B cell (primary cell): ENCODE data around the gene HHATL. TPM values are rescaled to one million over a fixed set of nuclear protein-coding genes. Genes with fewer than 3 reads are reported as not detected.

ENCODE experiments used
- ATAC-seq: fragments of 200-7000 bp; cut with Tn5 transposase; one replicate; pipeline ENCODE4 v1.10.0; 2021; ENCODE audit warnings: low read depth, mild to moderate bottlenecking, moderate number of reproducible peaks, moderate library complexity
- CTCF ChIA-PET: fragments of 350-600 bp; sonication (Branson Sonifier 250); formaldehyde crosslinking; loops from one replicate; lab custom pipeline; 2021; ENCODE audit warnings: antibody characterized with exemption, inconsistent platforms; lab: Charles Lee
- POLR2A ChIA-PET: fragments of 350-600 bp; sonication (Branson Sonifier 250); formaldehyde crosslinking; loops from one replicate; lab custom pipeline; 2021; ENCODE audit warnings: antibody characterized with exemption; lab: Charles Lee
- DNase-seq: peaks from one replicate; pipeline ENCODE4 v3.0.0; 2013
- H2AFZ ChIP-seq: 2 replicates; pipeline ENCODE4 v1.6.1; 2012; ENCODE audit warnings: mild to moderate bottlenecking, low read depth, low read length; ENCODE audit not compliant: insufficient read depth, poor library complexity, severe bottlenecking
- H3K27ac ChIP-seq, 2 donors: 1 replicate in 1 of 2; 2 replicates in 1 of 2; pipeline ENCODE4 v1.5.1; 2012 to 2013; ENCODE audit warnings: low read length in 2 of 2, mild to moderate bottlenecking in 2 of 2, moderate library complexity in 1 of 2
- H3K27me3 ChIP-seq, 4 experiments: fragments of 200-600 bp in 1 of 4; sonication (generic) in 1 of 4; replicated peaks in 1 of 4; 1 replicate in 2 of 4; 2 replicates in 2 of 4; pipeline versions ENCODE4 v1.6.1 to v1.7.0; 2013 to 2016; ENCODE audit warnings: low read length in 3 of 4, mild to moderate bottlenecking in 2 of 4, mixed read lengths in 1 of 4, moderate library complexity in 1 of 4; ENCODE audit not compliant: insufficient read depth in 4 of 4, control insufficient read depth in 3 of 4; ENCODE audit errors: control extremely low read depth in 1 of 4
- H3K36me3 ChIP-seq, 2 experiments: replicated peaks in 1 of 2; 1 replicate in 1 of 2; 2 replicates in 1 of 2; pipeline versions ENCODE4 v1.6.1 to v1.7.1; 2013; ENCODE audit warnings: low read length in 1 of 2; ENCODE audit not compliant: insufficient read depth in 2 of 2, control insufficient read depth in 1 of 2; ENCODE audit errors: control extremely low read depth in 1 of 2, extremely low read depth in 1 of 2
- H3K4me1 ChIP-seq, 2 donors: fragments of 200-600 bp in 1 of 2; sonication (generic) in 1 of 2; 1 replicate in 1 of 2; 2 replicates in 1 of 2; pipeline versions ENCODE4 v1.5.1 to v1.6.1; 2013 to 2017; ENCODE audit warnings: low read length in 2 of 2; ENCODE audit not compliant: control insufficient read depth in 2 of 2, insufficient read depth in 2 of 2
- H3K4me2 ChIP-seq: replicated peaks from 2 replicates; pipeline ENCODE3; 2012; ENCODE audit warnings: mild to moderate bottlenecking, low read depth, low read length; ENCODE audit not compliant: poor library complexity, severe bottlenecking
- H3K4me3 ChIP-seq, 5 experiments: fragments of 200-600 bp in 1 of 5; sonication (generic) in 1 of 5; 1 replicate in 3 of 5; 2 replicates in 2 of 5; pipeline versions ENCODE4 v1.5.1 to v1.7.0; 2011 to 2016; ENCODE audit warnings: low read length in 4 of 5, mild to moderate bottlenecking in 4 of 5, low read depth in 2 of 5, control low read depth in 1 of 5, moderate library complexity in 1 of 5; ENCODE audit not compliant: insufficient read depth in 1 of 5; ENCODE audit errors: control extremely low read depth in 1 of 5, extremely low read depth in 1 of 5
- H3K79me2 ChIP-seq: fragments of 200-600 bp; sonication (generic); one replicate; pipeline ENCODE4 v1.6.0; 2016; ENCODE audit warnings: low read length; ENCODE audit not compliant: control insufficient read depth, insufficient read depth
- H3K9ac ChIP-seq: fragments of 200-600 bp; sonication (generic); 2 replicates; pipeline ENCODE4 v1.6.1; 2017; ENCODE audit warnings: mild to moderate bottlenecking, low read length, moderate library complexity
- H3K9me3 ChIP-seq, 3 donors: one replicate each; pipeline versions ENCODE4 v1.6.1 to v1.7.1; 2013; ENCODE audit warnings: low read length in 2 of 3; ENCODE audit not compliant: control insufficient read depth in 2 of 3, insufficient read depth in 1 of 3; ENCODE audit errors: control extremely low read depth in 1 of 3
- H4K20me1 ChIP-seq: 2 replicates; pipeline ENCODE4 v1.6.0; 2012; ENCODE audit warnings: mild to moderate bottlenecking, low read length; ENCODE audit not compliant: insufficient read depth, control insufficient read depth, poor library complexity, severe bottlenecking
- H3K27ac Mint-ChIP-seq: one replicate; pipeline ENCODE4 v1.8.0; 2021; ENCODE audit warnings: mixed read lengths
- H3K27me3 Mint-ChIP-seq: one replicate; pipeline ENCODE4 v1.8.0; 2021; ENCODE audit warnings: mixed read lengths
- H3K4me1 Mint-ChIP-seq: one replicate; pipeline ENCODE4 v1.8.0; 2021; ENCODE audit warnings: mixed read lengths
- H3K4me3 Mint-ChIP-seq: one replicate; pipeline ENCODE4 v1.8.0; 2021; ENCODE audit warnings: mixed read lengths
- H3K9me3 Mint-ChIP-seq: one replicate; pipeline ENCODE4 v1.8.0; 2022; ENCODE audit warnings: mixed read lengths; ENCODE audit not compliant: insufficient read depth
- EZH2 ChIP-seq: IDR thresholded peaks from 2 replicates; pipeline ENCODE4 v1.6.1; 2012; ENCODE audit warnings: borderline replicate concordance, low read depth, mild to moderate bottlenecking, moderate library complexity, low read length; ENCODE audit not compliant: insufficient read depth, poor library complexity, severe bottlenecking
- WGBS: methylation state at CpG from one replicate; pipeline ENCODE4 v1.1.5; 2013; ENCODE audit warnings: missing lambda C conversion rate; ENCODE audit not compliant: insufficient coverage; 5-methylcytosine and 5-hydroxymethylcytosine counted together
- intact Hi-C: fragments of 100-400 bp; cut with micrococcal nuclease; formaldehyde crosslinking; loops from one replicate; pipeline ENCODE4 v1.10.0; 2022
- polyA plus RNA-seq: library from polyadenylated mRNA; depleted of rRNA; stranded (reverse); fragments of >200 nt; gene quantifications from 2 replicates; pipeline ENCODE4 v1.2.3, GENCODE V29; 2012
- total RNA-seq, 2 donors: library from RNA; stranded (reverse); fragments of 120-200 nt in 1 of 2; gene quantifications; 1 replicate in 1 of 2; 2 replicates in 1 of 2; pipeline versions ENCODE4 v1.2.3 to v1.2.4, GENCODE V29; 2013 to 2022
- TF ChIP-seq, protein P1 (sequence below): fragments of 200-600 bp; IDR thresholded peaks from one replicate; pipeline ENCODE4 v1.8.0; 2022; ENCODE audit warnings: antibody characterized with exemption, mild to moderate bottlenecking

Gene HHATL
- total and polyA plus RNA-seq, 2 donors (not counting 1 experiment from before 2014, with no cell fraction given) = not detected

DNA sequence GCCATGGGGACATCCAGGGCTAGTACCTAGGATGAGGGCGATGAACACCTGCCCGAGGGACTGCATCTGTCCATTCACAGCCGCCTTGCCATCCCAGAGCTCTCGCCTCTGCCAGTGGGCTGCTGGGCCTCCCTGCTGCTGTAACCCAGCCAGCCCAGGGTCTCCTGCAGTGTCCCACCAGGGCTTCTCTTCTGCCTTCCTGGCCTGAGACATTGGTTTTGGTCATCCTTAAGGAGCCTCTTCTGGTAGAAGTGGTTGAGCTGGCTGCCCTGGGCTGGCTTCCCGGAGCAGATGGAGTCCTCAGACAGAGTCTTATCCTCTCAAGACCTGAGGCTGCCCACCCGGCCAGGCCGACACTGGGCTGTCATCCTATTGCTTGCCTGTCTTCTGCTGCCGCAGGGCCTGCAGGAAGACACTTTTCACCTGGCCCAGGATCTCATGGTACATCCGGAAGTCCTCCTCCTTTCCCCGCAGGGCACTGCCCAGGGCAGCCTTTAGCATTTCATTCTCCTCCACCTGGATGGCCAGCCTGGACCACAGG, 6.1 kb upstream of the HHATL start:
- ChIA-PET POLR2A (no interaction called here), CTCF (interaction anchor here (0.8 kb wide), 1 partner anchor 12 kb away, joined by 4 read pairs; no protein-coding TSS in a partner anchor)
- Mint-ChIP-seq H3K27ac (no peak overlapping the region), H3K4me3 (no peak overlapping the region), H3K4me1 (peaks cover 8% of the 10 kb centered on the region), H3K9me3 (no peaks in the 10 kb centered on the region), H3K27me3 (no peaks in the 10 kb centered on the region)
- Histone ChIP-seq H3K9me3 (no peaks in the 10 kb centered on the region), H3K4me2 (no peak overlapping the region), H3K4me1 (peaks cover 10 to 12% of the 10 kb centered on the region in 2 donors), H3K79me2 (no peaks in the 10 kb centered on the region), H4K20me1 (no peaks in the 10 kb centered on the region), H3K36me3 (no peaks in the 10 kb centered on the region), H3K4me3 (no peak overlapping the region), H3K27me3 (no peaks in the 10 kb centered on the region), H3K9ac (no peak overlapping the region), H2AFZ (no peak overlapping the region), H3K27ac (no peak overlapping the region)
- TF ChIP-seq, protein P1, sequence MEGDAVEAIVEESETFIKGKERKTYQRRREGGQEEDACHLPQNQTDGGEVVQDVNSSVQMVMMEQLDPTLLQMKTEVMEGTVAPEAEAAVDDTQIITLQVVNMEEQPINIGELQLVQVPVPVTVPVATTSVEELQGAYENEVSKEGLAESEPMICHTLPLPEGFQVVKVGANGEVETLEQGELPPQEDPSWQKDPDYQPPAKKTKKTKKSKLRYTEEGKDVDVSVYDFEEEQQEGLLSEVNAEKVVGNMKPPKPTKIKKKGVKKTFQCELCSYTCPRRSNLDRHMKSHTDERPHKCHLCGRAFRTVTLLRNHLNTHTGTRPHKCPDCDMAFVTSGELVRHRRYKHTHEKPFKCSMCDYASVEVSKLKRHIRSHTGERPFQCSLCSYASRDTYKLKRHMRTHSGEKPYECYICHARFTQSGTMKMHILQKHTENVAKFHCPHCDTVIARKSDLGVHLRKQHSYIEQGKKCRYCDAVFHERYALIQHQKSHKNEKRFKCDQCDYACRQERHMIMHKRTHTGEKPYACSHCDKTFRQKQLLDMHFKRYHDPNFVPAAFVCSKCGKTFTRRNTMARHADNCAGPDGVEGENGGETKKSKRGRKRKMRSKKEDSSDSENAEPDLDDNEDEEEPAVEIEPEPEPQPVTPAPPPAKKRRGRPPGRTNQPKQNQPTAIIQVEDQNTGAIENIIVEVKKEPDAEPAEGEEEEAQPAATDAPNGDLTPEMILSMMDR = no peak
- TF ChIP-seq EZH2 = no peak
- intact Hi-C loops = no loop called here
- ATAC-seq (no peak), DNase-seq (no peak)
- 88% methylated on average over 10 of the region's 10 CpGs for WGBS

DNA sequence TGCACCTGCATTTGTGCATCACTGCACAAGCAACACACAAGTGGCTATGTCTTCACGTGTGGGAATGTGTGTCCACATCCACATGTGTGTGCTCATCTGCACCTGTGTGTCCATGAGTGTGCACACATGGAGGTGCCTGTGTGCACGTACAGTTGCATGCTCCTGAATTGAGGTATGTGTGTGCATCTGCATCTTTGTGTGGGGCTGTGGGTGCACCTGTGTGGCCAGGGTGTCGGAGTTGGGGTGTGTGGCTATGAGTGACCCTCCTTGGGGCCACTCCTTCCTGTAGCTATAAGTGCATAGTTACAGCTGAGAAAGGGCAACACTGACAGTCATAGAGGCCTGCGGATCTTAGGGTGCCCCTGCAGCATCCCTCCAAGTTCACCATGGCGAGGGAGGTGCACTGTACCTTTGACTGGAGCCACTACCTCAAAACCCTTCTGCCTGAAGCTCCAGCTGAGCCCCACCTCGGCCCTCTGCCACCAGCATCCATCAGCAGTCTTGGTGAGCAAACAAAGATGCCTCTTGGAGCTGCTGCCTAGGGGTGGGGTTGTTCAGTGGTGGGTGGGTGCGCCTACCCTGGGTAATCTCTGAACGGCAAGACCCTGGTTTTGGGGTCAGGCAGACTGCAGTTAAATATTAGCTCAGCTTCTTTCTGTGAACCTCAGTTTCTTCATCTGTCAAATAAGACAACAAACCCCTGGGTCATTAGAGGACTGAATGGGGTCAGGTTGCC, 5.2 kb upstream of the HHATL start:
- Histone ChIP-seq H3K9me3 (peaks cover 0 to 5% (median 0%) of the 10 kb centered on the region in 3 donors), H3K27ac (no peak overlapping the region), H3K4me2 (no peak overlapping the region), H3K79me2 (no peaks in the 10 kb centered on the region), H3K4me1 (peaks cover 2 to 4% of the 10 kb centered on the region in 2 donors), H4K20me1 (no peaks in the 10 kb centered on the region), H3K27me3 (peaks cover 0 to 3% (median 0%) of the 10 kb centered on the region in 4 experiments), H3K4me3 (no peak overlapping the region), H3K36me3 (no peaks in the 10 kb centered on the region), H3K9ac (no peak overlapping the region), H2AFZ (no peak overlapping the region)
- intact Hi-C loops = no loop called here
- TF ChIP-seq, protein P1 = no peak
- no peak for TF ChIP-seq EZH2
- POLR2A ChIA-PET = no interaction called here
- no peak overlapping the region for H3K4me3 Mint-ChIP-seq
- no peaks in the 10 kb centered on the region for H3K9me3 Mint-ChIP-seq
- WGBS = 84% methylated on average over 6 of the region's 8 CpGs
- no peak overlapping the region for H3K27ac Mint-ChIP-seq
- DNase-seq (no peak), ATAC-seq (no peak)
- no peaks in the 10 kb centered on the region for H3K4me1 Mint-ChIP-seq
- CTCF ChIA-PET = interaction anchor here (0.8 kb wide), 1 partner anchor 11 kb away, joined by 4 read pairs; no protein-coding TSS in a partner anchor
- no peaks in the 10 kb centered on the region for H3K27me3 Mint-ChIP-seq
